GM12878 (cell line): ENCODE measurements around the gene PIPOX. TPM values are rescaled to one million over a fixed set of nuclear protein-coding genes. Genes with fewer than 3 reads are reported as not detected.

ENCODE experiments used
- ATAC-seq: fragments of 200-7000 bp; cut with Tn5 transposase; 3 replicates; pipeline ENCODE4 v1.9.1; 2020; ENCODE audit warnings: mild to moderate bottlenecking, moderate library complexity
- BruUV-seq: library from RNA; stranded (reverse); fragments of 400-500 nt; replicated peaks from 2 replicates; lab custom pipeline; 2021; lab: Mats Ljungman, UMichigan
- CTCF ChIA-PET: fragments of 300-600 bp; sonication (Branson Sonifier 250); formaldehyde crosslinking; extraction: SDS; loops from one replicate; lab custom pipeline; 2021; ENCODE audit warnings: inconsistent platforms; lab: Yijun Ruan, JAX
- POLR2A ChIA-PET: fragments of 350-600 bp; formaldehyde crosslinking; extraction: SDS; loops from one replicate; lab custom pipeline; 2021; ENCODE audit warnings: inconsistent platforms; lab: Charles Lee
- RAD21 ChIA-PET: fragments of 300-600 bp; sonication (Branson Sonifier 250); formaldehyde crosslinking; loops from one replicate; lab custom pipeline; 2023; ENCODE audit warnings: antibody characterized with exemption; ENCODE audit not compliant: unreplicated experiment; lab: Charles Lee
- SMC1A ChIA-PET: fragments of 300-600 bp; sonication (Branson Sonifier 250); formaldehyde crosslinking; loops from one replicate; lab custom pipeline; 2023; ENCODE audit not compliant: unreplicated experiment, uncharacterized antibody; lab: Charles Lee
- DNase-seq: peaks from one replicate; pipeline ENCODE4 v3.0.0-alpha.2; 2011; ENCODE audit warnings: low read depth, low spot score
- FAIRE-seq: peaks from 3 replicates; lab custom pipeline; 2011; peaks lifted over from hg19 to GRCh38; lab: Jason Lieb, UNC
- H2AFZ ChIP-seq: 2 replicates; pipeline ENCODE4 v1.6.0; 2011; ENCODE audit warnings: low read depth, low read length, control low read depth; ENCODE audit not compliant: control insufficient read depth
- H3K27ac ChIP-seq: 2 replicates; pipeline ENCODE4 v1.5.1; 2011; ENCODE audit warnings: control low read depth; ENCODE audit not compliant: control insufficient read depth, insufficient read depth
- H3K27me3 ChIP-seq, 2 experiments: replicated peaks in 1 of 2; 2 replicates each; pipeline versions ENCODE4 v1.6.0 to v1.6.1; 2011; ENCODE audit warnings: low read length in 1 of 2; ENCODE audit not compliant: control insufficient read depth in 2 of 2, insufficient read depth in 2 of 2
- H3K36me3 ChIP-seq, 2 experiments: 2 replicates each; pipeline ENCODE4 v1.5.1; 2011; ENCODE audit warnings: low read length in 1 of 2; ENCODE audit not compliant: control insufficient read depth in 2 of 2, insufficient read depth in 2 of 2
- H3K4me1 ChIP-seq: 2 replicates; pipeline ENCODE4 v1.6.1; 2011; ENCODE audit warnings: mild to moderate bottlenecking, low read length, moderate library complexity, mixed read lengths; ENCODE audit not compliant: control insufficient read depth, insufficient read depth
- H3K4me2 ChIP-seq: 2 replicates; pipeline ENCODE4 v1.6.0; 2011; ENCODE audit warnings: control low read depth; ENCODE audit not compliant: control insufficient read depth, insufficient read depth
- H3K4me3 ChIP-seq: fragments of 200-600 bp; sonication (generic); 2 replicates; pipeline ENCODE4 v1.5.1; 2016
- H3K79me2 ChIP-seq: 2 replicates; pipeline ENCODE4 v1.6.0; 2011; ENCODE audit warnings: low read length; ENCODE audit not compliant: control insufficient read depth, insufficient read depth
- H3K9ac ChIP-seq: 2 replicates; pipeline ENCODE4 v1.8.0; 2011; ENCODE audit warnings: low read length, control low read depth, mixed read lengths; ENCODE audit not compliant: control insufficient read depth, insufficient read depth
- H3K9me3 ChIP-seq: replicated peaks from 3 replicates; pipeline ENCODE4 v1.5.1; 2011; ENCODE audit warnings: mild to moderate bottlenecking, low read length; ENCODE audit not compliant: control insufficient read depth, insufficient read depth
- H4K20me1 ChIP-seq: 2 replicates; pipeline ENCODE4 v1.6.0; 2011; ENCODE audit not compliant: control insufficient read depth, insufficient read depth
- BCLAF1 ChIP-seq: fragments of 450-650 bp; IDR thresholded peaks from 2 replicates; pipeline ENCODE4 v1.6.1; 2017; ENCODE audit warnings: antibody characterized with exemption, mild to moderate bottlenecking, moderate library complexity
- BHLHE40 ChIP-seq, 2 experiments: fragments of 450-650 bp in 1 of 2; IDR thresholded peaks; 2 replicates each; pipeline ENCODE4 v1.6.1; 2011 to 2017; ENCODE audit warnings: low read depth in 2 of 2, borderline replicate concordance in 1 of 2, improper control_type of control experiment in 1 of 2, low read length in 1 of 2, mild to moderate bottlenecking in 1 of 2
- CREB1 ChIP-seq: IDR thresholded peaks from 2 replicates; pipeline ENCODE4 v1.6.1; 2012; ENCODE audit warnings: low read depth, mild to moderate bottlenecking, inconsistent platforms
- ESRRA ChIP-seq: IDR thresholded peaks from 2 replicates; pipeline ENCODE4 v1.6.1; 2012; ENCODE audit warnings: mild to moderate bottlenecking, low read length, improper control_type of control experiment
- HDGF ChIP-seq: fragments of 450-650 bp; IDR thresholded peaks from 2 replicates; pipeline ENCODE4 v1.6.1; 2016; ENCODE audit warnings: antibody characterized with exemption
- JUNB ChIP-seq: IDR thresholded peaks from 2 replicates; pipeline ENCODE4 v1.6.1; 2016; ENCODE audit warnings: antibody characterized with exemption, mild to moderate bottlenecking
- POLR2AphosphoS2 ChIP-seq: IDR thresholded peaks from 2 replicates; pipeline ENCODE4 v1.6.1; 2011; ENCODE audit warnings: low read depth, mild to moderate bottlenecking, low read length, improper control_type of control experiment, moderate library complexity
- SREBF1 ChIP-seq: IDR thresholded peaks from 2 replicates; pipeline ENCODE4 v1.6.1; 2012; ENCODE audit warnings: mild to moderate bottlenecking, low read length
- SUZ12 ChIP-seq: fragments of 200-600 bp; sonication (generic); IDR thresholded peaks from one replicate; pipeline ENCODE4 v1.6.1; 2018; ENCODE audit warnings: antibody characterized with exemption, mild to moderate bottlenecking; ENCODE audit not compliant: unreplicated experiment
- WGBS: methylation state at CpG from one replicate; pipeline ENCODE4 v1.1.6; 2016; ENCODE audit warnings: low lambda C conversion rate; ENCODE audit not compliant: insufficient replicate concordance, insufficient coverage; ENCODE audit errors: missing lambda C conversion rate; 5-methylcytosine and 5-hydroxymethylcytosine counted together
- in situ Hi-C: fragments of 300-500 bp; cut with MboI; formaldehyde crosslinking; loops from 9 replicates; pipeline ENCODE4 v1.14.3; 2018; ENCODE audit warnings: mixed read lengths
- intact Hi-C: fragments of 100-400 bp; cut with micrococcal nuclease; formaldehyde crosslinking; loops from one replicate; pipeline ENCODE4 v1.14.2; 2022; ENCODE audit not compliant: unreplicated experiment
- polyA plus RNA-seq, 11 experiments: library from polyadenylated mRNA; depleted of rRNA in 4 of 11; unstranded in 6 of 11; stranded (reverse) in 5 of 11; fragments of >200 nt; fragmentation: Nextera tagmentation in 4 of 11; fragmentation: Illumina TruSeq in 1 of 11; extraction: Ambion mirVana in 4 of 11; extraction: Trizol in 1 of 11; gene quantifications; 1 replicate in 1 of 11; 2 replicates in 10 of 11; pipeline versions ENCODE4 v1.2.1 to v1.2.3, GENCODE V29; 2011 to 2016; ENCODE audit warnings: inconsistent platforms in 2 of 11, missing spikeins in 2 of 11, low read depth in 1 of 11
- total RNA-seq, 4 experiments: library from RNA; depleted of rRNA in 3 of 4; stranded (reverse); fragments of >200 nt in 3 of 4; fragmentation: Illumina TruSeq in 1 of 4; extraction: Trizol in 1 of 4; gene quantifications; 2 replicates each; pipeline versions ENCODE4 v1.2.1 to v1.2.3, GENCODE V29; 2013 to 2021

The PIPOX gene
- total and polyA plus RNA-seq, 10 of the 15 experiments (the other 5 are each of a cell fraction or from before 2014, with no cell fraction given), result 0.22 to 1.4 (median 0.56) TPM; not detected in 1

GRCh38 chr17:29094101-29094708 lies 51.3 kb downstream of the PIPOX start (continued):
- TF ChIP-seq BCLAF1, result no peak
- TF ChIP-seq ESRRA, result no peak

- ATAC-seq, result no peak
- intact Hi-C loops (no loop called here), in situ Hi-C loops (no loop called here)
- no peaks in the 10 kb centered on the region for H3K9me3 ChIP-seq
- H3K9ac ChIP-seq, result no peak overlapping the region
- no peak overlapping the region for H3K4me2 ChIP-seq
- CTCF ChIA-PET, result interaction anchor here (1.1 kb wide), 1 partner anchor 16 kb away, joined by 3 read pairs; no protein-coding TSS in a partner anchor
- WGBS, result 92% methylated on average over 6 of the region's 6 CpGs
- H3K4me3 ChIP-seq, result no peak overlapping the region
- H2AFZ ChIP-seq, result no peak overlapping the region
- H3K79me2 ChIP-seq, result no peaks in the 10 kb centered on the region
- RAD21 ChIA-PET, result interaction anchor here (1.3 kb wide), 1 partner anchor 130 kb away, joined by 4 read pairs; no protein-coding TSS in a partner anchor
- no peaks in the 10 kb centered on the region for H4K20me1 ChIP-seq
- no TSS peak for BruUV-seq
- POLR2A ChIA-PET, result no interaction called here
- no peak for FAIRE-seq
- peaks cover 5 to 28% of the 10 kb centered on the region in 2 experiments; a peak in 3 of 4 replicates for H3K36me3 ChIP-seq
- SMC1A ChIA-PET, result interaction anchor here (1.1 kb wide), 1 partner anchor 130 kb away, joined by 3 read pairs; no protein-coding TSS in a partner anchor
- H3K27ac ChIP-seq, result no peak overlapping the region
- no peaks in the 10 kb centered on the region for H3K27me3 ChIP-seq
- no peak for DNase-seq
- TF ChIP-seq POLR2AphosphoS2 (no peak), HDGF (no peak), CREB1 (no peak), SREBF1 (no peak), JUNB (no peak), BHLHE40 (IDR thresholded peaks at IDR 0.05; ENCODE audit: borderline replicate concordance in 1 of 2, low read depth in 2 of 2, low read length in 1 of 2) (no peak), SUZ12 (no peak), BCLAF1 (no peak)
- no peaks in the 10 kb centered on the region for H3K4me1 ChIP-seq
Measured at GRCh38 chr17:29095439-29095838, 52.5 kb downstream of the PIPOX start.
